Body of pancreas (tissue), 4 donors: ENCODE results near the gene COL8A1.

ENCODE experiments used
- POLR2A ChIP-seq, 3 donors: fragments of 450-650 bp; IDR thresholded peaks; one replicate each; pipeline ENCODE4 v1.6.1; 2016; ENCODE audit warnings: antibody characterized with exemption in 3 of 3, mild to moderate bottlenecking in 2 of 3
- TF ChIP-seq, protein P1 (sequence below), 7 experiments: fragments of 450-650 bp in 4 of 7; fragments of 200-600 bp in 3 of 7; sonication (generic) in 3 of 7; IDR thresholded peaks; one replicate each; pipeline ENCODE4 v1.5.1; 2016 to 2019; ENCODE audit warnings: antibody characterized with exemption in 7 of 7

DNA sequence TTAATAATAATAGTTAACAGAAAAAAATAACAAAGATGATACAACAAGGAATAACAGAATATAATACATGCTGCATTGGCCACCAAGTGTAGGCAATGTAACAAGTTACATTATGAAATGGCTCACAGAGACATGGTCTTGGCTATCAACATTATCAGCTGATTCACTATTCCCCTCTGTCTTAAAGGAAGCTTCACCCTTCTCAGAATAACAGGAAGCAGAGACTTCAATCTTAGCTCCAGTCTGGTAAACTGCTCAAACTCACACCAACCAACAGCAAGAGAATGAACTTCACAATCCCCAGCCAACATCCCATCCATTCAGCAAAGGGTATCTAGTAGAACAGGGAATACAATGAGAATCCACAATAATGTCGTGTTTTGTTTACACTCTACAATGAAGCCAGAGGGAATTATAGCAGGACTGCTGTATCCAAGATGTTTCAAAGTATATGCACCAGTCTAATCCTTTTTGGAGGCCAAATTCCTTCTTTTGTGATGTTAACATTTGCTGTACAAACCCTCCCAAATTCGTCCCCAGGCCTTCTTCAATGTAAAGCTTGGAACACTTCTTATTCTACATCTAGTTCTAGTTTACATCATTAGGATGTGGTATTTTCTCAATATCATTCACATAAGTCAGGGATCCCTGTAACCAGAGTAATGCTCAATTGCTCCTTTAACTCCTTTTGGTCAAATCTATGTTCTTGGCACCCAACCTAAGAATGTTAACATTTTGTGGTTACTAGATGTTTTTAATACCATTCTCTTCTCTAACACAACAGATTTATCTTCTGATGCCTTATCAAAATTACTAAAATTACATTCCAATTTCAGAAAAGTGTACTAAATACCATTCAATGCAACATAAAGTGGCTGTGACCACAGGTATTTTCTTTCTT lies 126.9 kb downstream of the COL8A1 start:
- TF ChIP-seq, protein P1, sequence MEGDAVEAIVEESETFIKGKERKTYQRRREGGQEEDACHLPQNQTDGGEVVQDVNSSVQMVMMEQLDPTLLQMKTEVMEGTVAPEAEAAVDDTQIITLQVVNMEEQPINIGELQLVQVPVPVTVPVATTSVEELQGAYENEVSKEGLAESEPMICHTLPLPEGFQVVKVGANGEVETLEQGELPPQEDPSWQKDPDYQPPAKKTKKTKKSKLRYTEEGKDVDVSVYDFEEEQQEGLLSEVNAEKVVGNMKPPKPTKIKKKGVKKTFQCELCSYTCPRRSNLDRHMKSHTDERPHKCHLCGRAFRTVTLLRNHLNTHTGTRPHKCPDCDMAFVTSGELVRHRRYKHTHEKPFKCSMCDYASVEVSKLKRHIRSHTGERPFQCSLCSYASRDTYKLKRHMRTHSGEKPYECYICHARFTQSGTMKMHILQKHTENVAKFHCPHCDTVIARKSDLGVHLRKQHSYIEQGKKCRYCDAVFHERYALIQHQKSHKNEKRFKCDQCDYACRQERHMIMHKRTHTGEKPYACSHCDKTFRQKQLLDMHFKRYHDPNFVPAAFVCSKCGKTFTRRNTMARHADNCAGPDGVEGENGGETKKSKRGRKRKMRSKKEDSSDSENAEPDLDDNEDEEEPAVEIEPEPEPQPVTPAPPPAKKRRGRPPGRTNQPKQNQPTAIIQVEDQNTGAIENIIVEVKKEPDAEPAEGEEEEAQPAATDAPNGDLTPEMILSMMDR (IDR thresholded peaks at IDR 0.05): no peak
- TF ChIP-seq POLR2A (IDR thresholded peaks at IDR 0.05): no peak
